HL-60/S4 (cell line): ENCODE data around the gene CHRNA10.

Experiments used
- in situ Hi-C: fragments of 300-500 bp; cut with MboI; formaldehyde crosslinking; loops from 2 replicates; pipeline ENCODE4 v1.14.3; 2022; ENCODE audit warnings: low sequenced_read_pairs

The CHRNA10 gene

GRCh38 chr11:3635641-3636375 lies 35.4 kb downstream of the CHRNA10 start:
- in situ Hi-C loops: no loop called here

GRCh38 chr11:3632070-3632660 lies 39.0 kb downstream of the CHRNA10 start:
- in situ Hi-C loops: no loop called here

- in situ Hi-C loops: no loop called here
These were observed 39.9 kb downstream of the CHRNA10 start for GRCh38 chr11:3631331-3631730.

GRCh38 chr11:3627291-3627690 lies 43.9 kb downstream of the CHRNA10 start:
- in situ Hi-C loops: no loop called here

- in situ Hi-C loops: no loop called here
These were observed 44.8 kb downstream of the CHRNA10 start for GRCh38 chr11:3626250-3626960.

- in situ Hi-C loops: no loop called here
These were observed 47.3 kb downstream of the CHRNA10 start for GRCh38 chr11:3623767-3624458.

GRCh38 chr11:3623121-3623520 lies 48.1 kb downstream of the CHRNA10 start:
- in situ Hi-C loops: no loop called here

- in situ Hi-C loops: no loop called here
These were observed 48.7 kb downstream of the CHRNA10 start for GRCh38 chr11:3622521-3622920.

- in situ Hi-C loops: no loop called here
These were observed 53.2 kb downstream of the CHRNA10 start for GRCh38 chr11:3617990-3618389.

- in situ Hi-C loops: no loop called here
These were observed 54.3 kb downstream of the CHRNA10 start for GRCh38 chr11:3616721-3617460.

GRCh38 chr11:3615998-3616397 lies 55.2 kb downstream of the CHRNA10 start:
- in situ Hi-C loops: no loop called here
